HEK293 (cell line): Measurements from ENCODE around the gene PRKAG2.

ENCODE experiments used
- CTCF ChIA-PET: fragments of 350-600 bp; formaldehyde crosslinking; extraction: SDS; loops from one replicate; lab custom pipeline; 2021; ENCODE audit warnings: antibody characterized with exemption; lab: Yijun Ruan, JAX
- POLR2A ChIA-PET: fragments of 300-600 bp; formaldehyde crosslinking; extraction: SDS; loops from one replicate; lab custom pipeline; 2020; ENCODE audit warnings: antibody characterized with exemption, inconsistent platforms; lab: Yijun Ruan, JAX
- H3K27ac ChIP-seq: fragments of 200-500 bp; sonication (Bioruptor generic); 2 replicates; pipeline ENCODE4 v1.5.1; 2014; ENCODE audit warnings: low read depth, low read length, control low read depth, inconsistent platforms; ENCODE audit errors: extremely low read depth
- H3K36me3 ChIP-seq, 2 experiments: fragments of 200-500 bp in 1 of 2; sonication (Bioruptor generic) in 1 of 2; 1 replicate in 1 of 2; 2 replicates in 1 of 2; pipeline ENCODE4 v1.5.1; 2014 to 2017; ENCODE audit warnings: inconsistent platforms in 2 of 2, low read length in 2 of 2; ENCODE audit not compliant: control insufficient read depth in 2 of 2, insufficient read depth in 1 of 2
- H3K4me1 ChIP-seq: fragments of 200-500 bp; sonication (Bioruptor generic); 2 replicates; pipeline ENCODE4 v1.5.1; 2014; ENCODE audit warnings: mild to moderate bottlenecking, low read length, inconsistent platforms; ENCODE audit not compliant: control insufficient read depth, insufficient read depth
- H3K4me3 ChIP-seq: 2 replicates; pipeline ENCODE4 v1.5.1; 2011; ENCODE audit warnings: low read depth, mild to moderate bottlenecking, control low read depth, low read length, moderate library complexity
- H3K9me3 ChIP-seq: fragments of 200-500 bp; sonication (Bioruptor generic); 2 replicates; pipeline ENCODE4 v1.5.1; 2014; ENCODE audit warnings: low read depth, low read length, inconsistent platforms; ENCODE audit not compliant: control insufficient read depth, insufficient read depth
- GLI2 ChIP-seq: fragments of 450-650 bp; formaldehyde crosslinking; IDR thresholded peaks from 2 replicates; pipeline ENCODE4; 2017; ENCODE audit warnings: missing biosample characterization, missing genetic modification characterization, low read depth, borderline replicate concordance
- MZF1 ChIP-seq: fragments of 450-650 bp; formaldehyde crosslinking; IDR thresholded peaks from 2 replicates; pipeline ENCODE4 v1.5.1; 2017; ENCODE audit warnings: missing biosample characterization, missing genetic modification characterization, borderline replicate concordance
- SCRT1 ChIP-seq: fragments of 450-650 bp; formaldehyde crosslinking; IDR thresholded peaks from 2 replicates; pipeline ENCODE4 v1.5.1; 2016; ENCODE audit warnings: missing biosample characterization, missing genetic modification characterization, borderline replicate concordance
- SP3 ChIP-seq: fragments of 450-650 bp; formaldehyde crosslinking; IDR thresholded peaks from 2 replicates; pipeline ENCODE4 v1.5.1; 2016; ENCODE audit warnings: missing biosample characterization, missing genetic modification characterization
- WT1 ChIP-seq: fragments of 450-650 bp; formaldehyde crosslinking; IDR thresholded peaks from 2 replicates; pipeline ENCODE4 v1.5.1; 2016; ENCODE audit warnings: missing biosample characterization, missing genetic modification characterization
- ZBTB48 ChIP-seq: fragments of 450-650 bp; formaldehyde crosslinking; IDR thresholded peaks from 2 replicates; pipeline ENCODE4 v1.5.1; 2016; ENCODE audit warnings: missing biosample characterization, missing genetic modification characterization
- ZNF112 ChIP-seq: fragments of 450-650 bp; formaldehyde crosslinking; IDR thresholded peaks from 2 replicates; pipeline ENCODE4 v1.5.0; 2017; ENCODE audit warnings: missing biosample characterization, missing genetic modification characterization
- ZNF214 ChIP-seq: fragments of 450-650 bp; formaldehyde crosslinking; IDR thresholded peaks from 2 replicates; pipeline ENCODE4 v1.5.1; 2017; ENCODE audit warnings: missing biosample characterization, mild to moderate bottlenecking, missing genetic modification characterization, borderline replicate concordance
- ZNF266 ChIP-seq: fragments of 450-650 bp; formaldehyde crosslinking; IDR thresholded peaks from 2 replicates; pipeline ENCODE4 v1.5.1; 2016; ENCODE audit warnings: missing biosample characterization, missing genetic modification characterization, low read depth
- ZNF335 ChIP-seq: fragments of 450-650 bp; formaldehyde crosslinking; conservative IDR thresholded peaks from 2 replicates; pipeline ENCODE4 v1.5.1; 2016; ENCODE audit warnings: missing biosample characterization, missing genetic modification characterization
- ZNF416 ChIP-seq: fragments of 450-650 bp; formaldehyde crosslinking; IDR thresholded peaks from 2 replicates; pipeline ENCODE4 v1.5.1; 2016; ENCODE audit warnings: missing biosample characterization, missing genetic modification characterization
- ZNF558 ChIP-seq: fragments of 450-650 bp; formaldehyde crosslinking; IDR thresholded peaks from 2 replicates; pipeline ENCODE4 v1.5.1; 2016; ENCODE audit warnings: missing biosample characterization, missing genetic modification characterization
- ZNF600 ChIP-seq: fragments of 450-650 bp; formaldehyde crosslinking; IDR thresholded peaks from 2 replicates; pipeline ENCODE4 v1.5.1; 2016; ENCODE audit warnings: missing biosample characterization, missing genetic modification characterization
- ZNF658 ChIP-seq: fragments of 450-650 bp; formaldehyde crosslinking; IDR thresholded peaks from 2 replicates; pipeline ENCODE4; 2016; ENCODE audit warnings: missing biosample characterization, missing genetic modification characterization
- ZNF777 ChIP-seq: fragments of 450-650 bp; formaldehyde crosslinking; IDR thresholded peaks from 2 replicates; pipeline ENCODE4 v1.5.1; 2017; ENCODE audit warnings: missing biosample characterization, missing genetic modification characterization, borderline replicate concordance
- ZSCAN23 ChIP-seq: fragments of 450-650 bp; formaldehyde crosslinking; IDR thresholded peaks from 2 replicates; pipeline ENCODE4 v1.5.1; 2016; ENCODE audit warnings: missing biosample characterization, missing genetic modification characterization
- TF ChIP-seq, protein P1 (sequence below): fragments of 450-650 bp; formaldehyde crosslinking; IDR thresholded peaks from 2 replicates; pipeline ENCODE4 v1.5.1; 2016; ENCODE audit warnings: missing biosample characterization, missing genetic modification characterization, borderline replicate concordance
- TF ChIP-seq, protein P2 (sequence below): fragments of 450-650 bp; formaldehyde crosslinking; IDR thresholded peaks from 2 replicates; pipeline ENCODE4 v1.5.1; 2016; ENCODE audit warnings: missing biosample characterization, missing genetic modification characterization

The PRKAG2 gene

DNA sequence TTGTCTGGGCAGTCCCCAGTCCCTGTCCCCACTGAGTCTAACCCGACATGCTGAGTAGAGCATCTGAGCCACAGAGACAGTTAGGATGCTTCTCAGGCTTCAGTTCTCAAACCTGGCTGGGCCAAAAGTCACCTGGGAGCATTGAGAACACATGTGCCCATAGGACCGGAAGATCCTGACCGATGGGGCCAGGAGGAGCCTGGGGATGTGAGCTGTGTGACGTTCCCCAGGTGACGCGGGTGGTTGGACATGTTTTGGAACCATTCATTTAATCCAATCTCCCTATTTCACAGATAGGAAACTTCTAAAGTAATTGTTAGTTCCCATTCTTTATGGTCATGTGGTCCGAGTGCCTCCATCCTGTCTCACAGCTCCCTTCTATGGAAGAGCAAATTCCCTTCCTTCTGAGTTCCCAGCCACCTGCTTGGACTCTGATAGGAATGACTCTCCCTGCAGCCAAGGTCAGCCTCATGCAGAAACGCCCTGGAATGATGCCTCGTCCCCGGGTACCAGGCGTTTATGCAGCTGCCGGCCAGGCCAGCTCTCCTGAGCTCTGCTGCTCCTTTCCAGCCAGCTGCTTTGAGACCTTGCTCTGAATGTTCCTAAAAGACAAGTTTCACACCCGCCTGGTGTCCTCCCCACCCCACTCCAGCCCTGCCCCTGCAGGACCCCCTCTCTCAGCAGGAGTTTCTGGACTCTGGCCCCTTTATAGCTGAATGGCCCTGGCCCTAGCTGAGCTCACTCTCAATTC lies 190.7 kb downstream of the PRKAG2 start (continued):
- TF ChIP-seq, protein P1, sequence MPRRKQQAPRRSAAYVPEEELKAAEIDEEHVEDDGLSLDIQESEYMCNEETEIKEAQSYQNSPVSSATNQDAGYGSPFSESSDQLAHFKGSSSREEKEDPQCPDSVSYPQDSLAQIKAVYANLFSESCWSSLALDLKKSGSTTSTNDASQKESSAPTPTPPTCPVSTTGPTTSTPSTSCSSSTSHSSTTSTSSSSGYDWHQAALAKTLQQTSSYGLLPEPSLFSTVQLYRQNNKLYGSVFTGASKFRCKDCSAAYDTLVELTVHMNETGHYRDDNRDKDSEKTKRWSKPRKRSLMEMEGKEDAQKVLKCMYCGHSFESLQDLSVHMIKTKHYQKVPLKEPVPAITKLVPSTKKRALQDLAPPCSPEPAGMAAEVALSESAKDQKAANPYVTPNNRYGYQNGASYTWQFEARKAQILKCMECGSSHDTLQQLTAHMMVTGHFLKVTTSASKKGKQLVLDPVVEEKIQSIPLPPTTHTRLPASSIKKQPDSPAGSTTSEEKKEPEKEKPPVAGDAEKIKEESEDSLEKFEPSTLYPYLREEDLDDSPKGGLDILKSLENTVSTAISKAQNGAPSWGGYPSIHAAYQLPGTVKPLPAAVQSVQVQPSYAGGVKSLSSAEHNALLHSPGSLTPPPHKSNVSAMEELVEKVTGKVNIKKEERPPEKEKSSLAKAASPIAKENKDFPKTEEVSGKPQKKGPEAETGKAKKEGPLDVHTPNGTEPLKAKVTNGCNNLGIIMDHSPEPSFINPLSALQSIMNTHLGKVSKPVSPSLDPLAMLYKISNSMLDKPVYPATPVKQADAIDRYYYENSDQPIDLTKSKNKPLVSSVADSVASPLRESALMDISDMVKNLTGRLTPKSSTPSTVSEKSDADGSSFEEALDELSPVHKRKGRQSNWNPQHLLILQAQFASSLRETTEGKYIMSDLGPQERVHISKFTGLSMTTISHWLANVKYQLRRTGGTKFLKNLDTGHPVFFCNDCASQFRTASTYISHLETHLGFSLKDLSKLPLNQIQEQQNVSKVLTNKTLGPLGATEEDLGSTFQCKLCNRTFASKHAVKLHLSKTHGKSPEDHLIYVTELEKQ (tag by site-specific recombination) = no peak
- TF ChIP-seq ZNF112 (tag by site-specific recombination) (no peak), ZNF266 (tag by site-specific recombination) (no peak), ZNF558 (no peak), ZNF600 (tag by site-specific recombination) (no peak), ZBTB48 (tag by site-specific recombination) (no peak), ZSCAN23 (tag by site-specific recombination) (no peak), MZF1 (no peak), WT1 (tag by site-specific recombination) (no peak)

DNA sequence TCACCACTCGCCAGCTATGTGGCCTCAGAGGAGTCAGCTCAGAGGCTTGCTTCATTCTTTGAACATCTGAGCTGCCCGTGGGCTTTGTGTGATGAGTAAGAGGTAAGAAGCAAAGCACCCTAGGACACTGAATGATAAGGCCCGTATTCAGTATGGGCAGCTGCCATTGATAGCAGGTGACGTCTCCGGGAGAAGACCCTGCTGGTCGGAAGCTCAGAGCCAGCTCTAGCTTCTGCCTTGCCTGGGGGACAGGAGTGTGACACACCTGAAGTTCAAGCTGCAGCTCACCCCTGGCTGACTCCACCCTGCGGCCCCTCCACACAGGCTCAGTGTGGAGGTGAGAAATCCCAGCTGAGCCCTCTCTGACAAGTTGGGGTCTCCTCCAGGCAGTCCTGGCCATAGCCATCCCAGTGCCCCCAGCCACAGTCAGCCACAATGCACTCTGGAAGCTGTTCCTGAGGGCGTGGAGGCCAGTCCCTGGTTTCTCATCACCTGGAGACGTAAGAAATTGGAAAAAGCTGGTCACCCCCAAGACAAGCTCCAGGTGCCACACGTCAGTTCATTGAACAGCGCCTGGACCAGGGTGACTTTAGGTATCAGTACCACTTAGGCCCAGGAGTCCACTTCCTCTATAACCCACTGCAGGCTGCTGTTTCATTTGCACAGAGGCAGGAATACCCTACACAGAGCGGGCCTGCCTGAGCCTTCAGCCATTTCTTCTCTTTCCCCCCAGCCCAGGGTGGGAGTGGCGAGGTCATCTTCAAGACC lies 192.3 kb downstream of the PRKAG2 start:
- Histone ChIP-seq H3K4me3 (no peak overlapping the region), H3K36me3 (no peaks in the 10 kb centered on the region), H3K4me1 (no peaks in the 10 kb centered on the region), H3K9me3 (no peaks in the 10 kb centered on the region), H3K27ac (no peak overlapping the region)
- CTCF ChIA-PET = interaction anchor here (0.7 to 1.2 kb wide), 2 partner anchors 11 to 279 kb away, joined by 3 read pairs; no protein-coding TSS in a partner anchor
- POLR2A ChIA-PET = no interaction called here
- TF ChIP-seq SCRT1 (no peak), ZNF266 (tag by site-specific recombination) (no peak)

DNA sequence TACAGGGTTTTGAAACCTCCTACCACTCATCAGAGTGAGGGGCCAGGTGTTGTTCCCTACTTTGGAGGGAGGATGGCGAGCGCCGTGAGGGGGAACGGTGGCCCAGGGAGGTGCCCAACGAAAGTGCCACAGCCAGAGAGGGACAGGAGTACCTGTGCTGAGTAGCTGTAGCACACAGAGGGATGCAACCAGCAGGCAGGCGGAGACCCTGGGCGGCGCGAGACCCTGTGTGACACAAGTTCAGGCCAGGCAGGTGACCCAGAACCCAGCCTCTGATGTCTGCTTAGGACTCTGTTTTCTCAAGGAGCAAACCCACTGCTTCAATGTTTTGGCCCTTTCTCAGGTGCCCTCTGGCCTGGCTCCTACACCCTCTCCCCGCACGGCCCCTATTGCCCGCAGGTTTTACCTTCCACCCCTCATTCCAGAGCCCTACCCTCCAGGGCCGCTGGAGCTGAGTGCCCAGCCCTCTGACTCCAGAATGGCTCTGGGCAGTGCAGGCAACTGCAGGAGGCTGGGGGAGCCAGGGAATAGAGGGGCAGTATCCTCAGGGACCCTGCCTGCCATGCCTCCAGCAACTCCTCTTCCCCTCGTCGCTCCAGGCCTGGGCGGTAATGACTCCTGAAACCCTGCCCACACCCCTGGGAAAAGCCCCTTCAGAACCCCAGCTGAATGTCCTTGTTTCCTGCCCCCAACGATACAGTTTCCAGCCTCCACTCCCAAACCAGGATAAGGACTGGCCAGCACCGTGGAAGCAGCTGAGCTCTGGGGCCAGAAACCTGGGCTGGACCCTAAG lies 193.1 kb downstream of the PRKAG2 start:
- TF ChIP-seq ZNF214 (tag by site-specific recombination) (no peak), GLI2 (tag by site-specific recombination) (no peak), ZNF777 (tag by site-specific recombination) (no peak), ZNF658 (tag by site-specific recombination) (no peak), ZNF416 (tag by site-specific recombination) (no peak), SP3 (tag by site-specific recombination) (no peak), ZNF335 (no peak)
- TF ChIP-seq, protein P2, sequence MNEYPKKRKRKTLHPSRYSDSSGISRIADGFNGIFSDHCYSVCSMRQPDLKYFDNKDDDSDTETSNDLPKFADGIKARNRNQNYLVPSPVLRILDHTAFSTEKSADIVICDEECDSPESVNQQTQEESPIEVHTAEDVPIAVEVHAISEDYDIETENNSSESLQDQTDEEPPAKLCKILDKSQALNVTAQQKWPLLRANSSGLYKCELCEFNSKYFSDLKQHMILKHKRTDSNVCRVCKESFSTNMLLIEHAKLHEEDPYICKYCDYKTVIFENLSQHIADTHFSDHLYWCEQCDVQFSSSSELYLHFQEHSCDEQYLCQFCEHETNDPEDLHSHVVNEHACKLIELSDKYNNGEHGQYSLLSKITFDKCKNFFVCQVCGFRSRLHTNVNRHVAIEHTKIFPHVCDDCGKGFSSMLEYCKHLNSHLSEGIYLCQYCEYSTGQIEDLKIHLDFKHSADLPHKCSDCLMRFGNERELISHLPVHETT = no peak
- Histone ChIP-seq H3K4me3 (no peak overlapping the region), H3K36me3 (no peaks in the 10 kb centered on the region), H3K27ac (no peak overlapping the region), H3K9me3 (no peaks in the 10 kb centered on the region), H3K4me1 (no peaks in the 10 kb centered on the region)
- POLR2A ChIA-PET = interaction anchor here (0.5 kb wide), 1 partner anchor 1105 kb away, joined by 4 read pairs; no protein-coding TSS in a partner anchor
- CTCF ChIA-PET = interaction anchor here (0.7 to 1.2 kb wide), 2 partner anchors 11 to 279 kb away, joined by 3 read pairs; no protein-coding TSS in a partner anchor
